K562 (cell line): ENCODE results near the gene TAX1BP1. TPM values are rescaled to one million over a fixed set of nuclear protein-coding genes. Genes with fewer than 3 reads are reported as not detected.

Source experiments
- CTBP1 ChIP-seq: fragments of 450-650 bp; IDR thresholded peaks from 2 replicates; pipeline ENCODE4 v1.6.1; 2016; ENCODE audit warnings: borderline replicate concordance
- CXXC5 ChIP-seq: fragments of 250-450 bp; sonication (Bioruptor Pico); IDR thresholded peaks from 2 replicates; pipeline ENCODE4 v1.8.0; 2022; ENCODE audit warnings: inconsistent platforms, mild to moderate bottlenecking, moderate library complexity
- DACH1 ChIP-seq: fragments of 450-650 bp; IDR thresholded peaks from 2 replicates; pipeline ENCODE4 v1.6.1; 2018; ENCODE audit not compliant: partially characterized antibody
- EHMT2 ChIP-seq: fragments of 450-650 bp; IDR thresholded peaks from 2 replicates; pipeline ENCODE4 v1.6.1; 2018; ENCODE audit warnings: antibody characterized with exemption
- KAT7 ChIP-seq: sonication (generic); formaldehyde crosslinking; IDR thresholded peaks from 2 replicates; pipeline ENCODE4 v1.8.0; 2022; ENCODE audit warnings: missing genetic modification reagents, mild to moderate bottlenecking, borderline replicate concordance
- RBFOX2 ChIP-seq: fragments of 200-400 bp; formaldehyde crosslinking; IDR thresholded peaks from 2 replicates; pipeline ENCODE4 v1.6.1; 2017; ENCODE audit warnings: low read depth, mild to moderate bottlenecking, low read length, moderate library complexity
- SRF ChIP-seq, 2 experiments: fragments of 250-450, 450-650 bp in 1 of 2; sonication (Bioruptor Pico) in 1 of 2; sonication (generic) in 1 of 2; formaldehyde crosslinking; IDR thresholded peaks; 2 replicates each; pipeline versions ENCODE4 v1.5.0 to v1.5.1; 2020 to 2022; ENCODE audit warnings: mild to moderate bottlenecking in 1 of 2, missing genetic modification reagents in 1 of 2
- TAF1 ChIP-seq: IDR thresholded peaks from 2 replicates; pipeline ENCODE4 v1.6.1; 2011; ENCODE audit warnings: mild to moderate bottlenecking, low read length, moderate library complexity; ENCODE audit not compliant: insufficient read depth, control insufficient read depth, severe bottlenecking; ENCODE audit errors: extremely low read depth
- polyA plus RNA-seq, 8 experiments: library from polyadenylated mRNA; depleted of rRNA in 4 of 8; stranded (reverse) in 5 of 8; unstranded in 3 of 8; fragments of >200 nt; fragmentation: Nextera tagmentation in 2 of 8; fragmentation: Illumina TruSeq in 1 of 8; extraction: Ambion mirVana in 2 of 8; extraction: Trizol in 1 of 8; gene quantifications; 2 replicates each; pipeline versions ENCODE4 v1.2.1 to v1.2.3, GENCODE V29; 2011 to 2014; ENCODE audit warnings: inconsistent platforms in 1 of 8, missing spikeins in 1 of 8
- total RNA-seq, 7 experiments: library from RNA; depleted of rRNA in 6 of 7; stranded (reverse); fragments of >200 nt in 6 of 7; fragmentation: Illumina TruSeq in 2 of 7; extraction: Trizol in 2 of 7; gene quantifications; 2 replicates each; pipeline versions ENCODE4 v1.2.1 to v1.2.3, GENCODE V29; 2011 to 2021; ENCODE audit warnings: low replicate concordance in 1 of 7
- TF ChIP-seq, protein P1 (sequence below), 2 experiments: fragments of 450-650 bp; formaldehyde crosslinking in 1 of 2; IDR thresholded peaks; 2 replicates each; pipeline versions ENCODE4 v1.4.0 to v1.6.1; 2014 to 2020; ENCODE audit warnings: mild to moderate bottlenecking in 2 of 2, borderline replicate concordance in 1 of 2, low read depth in 1 of 2
- TF ChIP-seq, protein P2 (sequence below): sonication (generic); formaldehyde crosslinking; IDR thresholded peaks from 2 replicates; pipeline ENCODE4 v1.8.0; 2022; ENCODE audit warnings: missing genetic modification reagents, mild to moderate bottlenecking, moderate library complexity, borderline replicate concordance
- TF ChIP-seq, protein P3 (sequence below): sonication (generic); formaldehyde crosslinking; IDR thresholded peaks from 2 replicates; pipeline ENCODE4 v1.9.0; 2022; ENCODE audit warnings: mild to moderate bottlenecking, missing genetic modification reagents
- TF ChIP-seq, protein P4 (sequence below): sonication (generic); formaldehyde crosslinking; IDR thresholded peaks from 2 replicates; pipeline ENCODE4 v1.8.0; 2023; ENCODE audit warnings: mild to moderate bottlenecking, missing genetic modification reagents
- TF ChIP-seq, protein P5 (sequence below), 2 experiments: IDR thresholded peaks; 2 replicates each; pipeline ENCODE4 v1.6.1; 2011; ENCODE audit warnings: borderline replicate concordance in 1 of 2, control low read depth in 1 of 2, low read depth in 1 of 2, low read length in 1 of 2, mild to moderate bottlenecking in 1 of 2, mixed read lengths in 1 of 2, moderate library complexity in 1 of 2; ENCODE audit not compliant: insufficient read depth in 1 of 2, insufficient read length in 1 of 2, poor library complexity in 1 of 2, severe bottlenecking in 1 of 2; ENCODE audit errors: extremely low read depth in 1 of 2

The TAX1BP1 gene
- total and polyA plus RNA-seq, 9 of the 15 experiments (the other 6 are each of a cell fraction or from before 2014, with no cell fraction given): 49.0 to 119 (median 75.9) TPM

DNA sequence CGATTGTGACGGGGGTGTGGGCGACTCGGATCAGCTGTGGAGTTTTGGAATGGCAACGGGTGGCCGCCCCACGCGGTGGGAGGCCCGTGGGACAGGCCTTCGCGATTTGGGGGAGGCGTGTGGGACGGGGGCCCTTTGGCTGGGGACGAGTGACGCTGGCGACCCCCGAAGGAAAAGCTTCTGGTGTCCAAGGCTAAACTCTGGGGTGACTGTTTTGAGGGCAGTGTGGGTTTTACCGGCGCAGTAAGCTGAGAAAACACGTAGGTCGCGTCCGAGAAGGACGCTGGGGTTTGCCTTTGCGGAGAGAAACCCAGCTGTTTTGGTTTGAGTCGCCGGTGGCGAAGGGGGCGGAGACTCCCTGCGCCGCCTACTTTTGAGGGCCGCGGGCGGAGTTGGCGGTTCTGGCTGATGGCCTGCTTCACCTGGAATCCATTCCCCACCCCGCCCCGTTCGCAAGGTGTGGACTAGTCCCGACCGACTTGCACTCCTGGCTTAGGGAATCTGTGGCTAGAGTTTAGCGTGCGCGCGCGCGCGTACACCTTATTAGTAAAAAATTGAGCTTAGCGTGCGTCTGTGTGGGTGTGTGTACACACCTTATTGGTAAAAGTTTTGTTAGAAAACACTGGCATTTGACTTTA, 606 bp downstream of the TAX1BP1 start (continued):
- TF ChIP-seq, protein P1, sequence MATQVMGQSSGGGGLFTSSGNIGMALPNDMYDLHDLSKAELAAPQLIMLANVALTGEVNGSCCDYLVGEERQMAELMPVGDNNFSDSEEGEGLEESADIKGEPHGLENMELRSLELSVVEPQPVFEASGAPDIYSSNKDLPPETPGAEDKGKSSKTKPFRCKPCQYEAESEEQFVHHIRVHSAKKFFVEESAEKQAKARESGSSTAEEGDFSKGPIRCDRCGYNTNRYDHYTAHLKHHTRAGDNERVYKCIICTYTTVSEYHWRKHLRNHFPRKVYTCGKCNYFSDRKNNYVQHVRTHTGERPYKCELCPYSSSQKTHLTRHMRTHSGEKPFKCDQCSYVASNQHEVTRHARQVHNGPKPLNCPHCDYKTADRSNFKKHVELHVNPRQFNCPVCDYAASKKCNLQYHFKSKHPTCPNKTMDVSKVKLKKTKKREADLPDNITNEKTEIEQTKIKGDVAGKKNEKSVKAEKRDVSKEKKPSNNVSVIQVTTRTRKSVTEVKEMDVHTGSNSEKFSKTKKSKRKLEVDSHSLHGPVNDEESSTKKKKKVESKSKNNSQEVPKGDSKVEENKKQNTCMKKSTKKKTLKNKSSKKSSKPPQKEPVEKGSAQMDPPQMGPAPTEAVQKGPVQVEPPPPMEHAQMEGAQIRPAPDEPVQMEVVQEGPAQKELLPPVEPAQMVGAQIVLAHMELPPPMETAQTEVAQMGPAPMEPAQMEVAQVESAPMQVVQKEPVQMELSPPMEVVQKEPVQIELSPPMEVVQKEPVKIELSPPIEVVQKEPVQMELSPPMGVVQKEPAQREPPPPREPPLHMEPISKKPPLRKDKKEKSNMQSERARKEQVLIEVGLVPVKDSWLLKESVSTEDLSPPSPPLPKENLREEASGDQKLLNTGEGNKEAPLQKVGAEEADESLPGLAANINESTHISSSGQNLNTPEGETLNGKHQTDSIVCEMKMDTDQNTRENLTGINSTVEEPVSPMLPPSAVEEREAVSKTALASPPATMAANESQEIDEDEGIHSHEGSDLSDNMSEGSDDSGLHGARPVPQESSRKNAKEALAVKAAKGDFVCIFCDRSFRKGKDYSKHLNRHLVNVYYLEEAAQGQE (IDR thresholded peaks at IDR 0.05; ENCODE audit: borderline replicate concordance): no peak; the same call in 1 of the 2 replicates
- TF ChIP-seq, protein P1 (CRISPR knock-in tag; IDR thresholded peaks at IDR 0.05; ENCODE audit: low read depth): 0 out of 2 replicates have a peak, but pooled peaks have one; percentile 43
- TF ChIP-seq, protein P2, sequence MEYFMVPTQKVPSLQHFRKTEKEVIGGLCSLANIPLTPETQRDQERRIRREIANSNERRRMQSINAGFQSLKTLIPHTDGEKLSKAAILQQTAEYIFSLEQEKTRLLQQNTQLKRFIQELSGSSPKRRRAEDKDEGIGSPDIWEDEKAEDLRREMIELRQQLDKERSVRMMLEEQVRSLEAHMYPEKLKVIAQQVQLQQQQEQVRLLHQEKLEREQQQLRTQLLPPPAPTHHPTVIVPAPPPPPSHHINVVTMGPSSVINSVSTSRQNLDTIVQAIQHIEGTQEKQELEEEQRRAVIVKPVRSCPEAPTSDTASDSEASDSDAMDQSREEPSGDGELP (CRISPR knock-in tag): peak; percentile 98
- TF ChIP-seq, protein P3, sequence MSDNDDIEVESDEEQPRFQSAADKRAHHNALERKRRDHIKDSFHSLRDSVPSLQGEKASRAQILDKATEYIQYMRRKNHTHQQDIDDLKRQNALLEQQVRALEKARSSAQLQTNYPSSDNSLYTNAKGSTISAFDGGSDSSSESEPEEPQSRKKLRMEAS (CRISPR knock-in tag): no peak
- TF ChIP-seq TAF1 (peak; percentile 64), CXXC5 (CRISPR knock-in tag) (peak; percentile 36), DACH1 (peak; percentile 93), SRF (CRISPR knock-in tag; IDR thresholded peaks at IDR 0.05) (0 out of 4 replicates have a peak, but pooled peaks of 1 of the 2 experiments have one; percentile 21), KAT7 (CRISPR knock-in tag) (peak; percentile 70; the same call in 1 of the 2 replicates), RBFOX2 (peak; percentile 82), CTBP1 (peak; percentile 63; the same call in 1 of the 2 replicates), EHMT2 (no peak)
- TF ChIP-seq, protein P4, sequence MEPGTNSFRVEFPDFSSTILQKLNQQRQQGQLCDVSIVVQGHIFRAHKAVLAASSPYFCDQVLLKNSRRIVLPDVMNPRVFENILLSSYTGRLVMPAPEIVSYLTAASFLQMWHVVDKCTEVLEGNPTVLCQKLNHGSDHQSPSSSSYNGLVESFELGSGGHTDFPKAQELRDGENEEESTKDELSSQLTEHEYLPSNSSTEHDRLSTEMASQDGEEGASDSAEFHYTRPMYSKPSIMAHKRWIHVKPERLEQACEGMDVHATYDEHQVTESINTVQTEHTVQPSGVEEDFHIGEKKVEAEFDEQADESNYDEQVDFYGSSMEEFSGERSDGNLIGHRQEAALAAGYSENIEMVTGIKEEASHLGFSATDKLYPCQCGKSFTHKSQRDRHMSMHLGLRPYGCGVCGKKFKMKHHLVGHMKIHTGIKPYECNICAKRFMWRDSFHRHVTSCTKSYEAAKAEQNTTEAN (CRISPR knock-in tag): peak; percentile 66; the same call in 1 of the 2 replicates
- TF ChIP-seq, protein P5, sequence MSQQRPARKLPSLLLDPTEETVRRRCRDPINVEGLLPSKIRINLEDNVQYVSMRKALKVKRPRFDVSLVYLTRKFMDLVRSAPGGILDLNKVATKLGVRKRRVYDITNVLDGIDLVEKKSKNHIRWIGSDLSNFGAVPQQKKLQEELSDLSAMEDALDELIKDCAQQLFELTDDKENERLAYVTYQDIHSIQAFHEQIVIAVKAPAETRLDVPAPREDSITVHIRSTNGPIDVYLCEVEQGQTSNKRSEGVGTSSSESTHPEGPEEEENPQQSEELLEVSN (IDR thresholded peaks at IDR 0.05; ENCODE audit: borderline replicate concordance in 1 of 2, extremely low read depth in 1 of 2, insufficient read depth in 1 of 2, insufficient read length in 1 of 2, low read depth in 1 of 2, low read length in 1 of 2, poor library complexity in 1 of 2, severe bottlenecking in 1 of 2): peak in 1 of 2 experiments; percentile 9
